ENCODE measurements around the gene DCDC2C. TPM values are rescaled to one million over a fixed set of nuclear protein-coding genes. Genes with fewer than 3 reads are reported as not detected.

DCDC2C gene
- total and polyA plus RNA-seq, 2 experiments from 2014 or later = 0.45 TPM; not detected in 1

- DNase-seq (ENCODE audit: low spot score) = peak; percentile 80
- Histone ChIP-seq H3K36me3 (ENCODE audit: insufficient read depth) (no peaks in the 10 kb centered on the region), H3K27me3 (ENCODE audit: insufficient read depth) (no peaks in the 10 kb centered on the region), H3K9me2 (ENCODE audit: insufficient read depth) (no peaks in the 10 kb centered on the region), H3K27ac (ENCODE audit: low read depth) (no peak overlapping the region), H3K4me1 (ENCODE audit: insufficient read depth) (no peaks in the 10 kb centered on the region; the same call in 1 of the 2 replicates), H3F3A (replicated peaks; ENCODE audit: low read depth) (no peaks in the 10 kb centered on the region), H3K79me2 (replicated peaks; ENCODE audit: insufficient read depth) (no peaks in the 10 kb centered on the region), H3K4me3 (no peak overlapping the region), H3K4me2 (no peak overlapping the region), H4K20me1 (replicated peaks; ENCODE audit: insufficient read depth) (no peaks in the 10 kb centered on the region), H2AFZ (peak overlapping the region; percentile 25; the same call in 1 of the 2 replicates)
- ATAC-seq = peak; percentile 55
- H3K27me3 Mint-ChIP-seq (ENCODE audit: insufficient read depth, low read depth, poor library complexity) = peaks cover 5% of the 10 kb centered on the region
- no peaks in the 10 kb centered on the region for H3K36me3 Mint-ChIP-seq (ENCODE audit: low read depth)
- H3K27ac Mint-ChIP-seq = no peak overlapping the region
- peaks cover 3% of the 10 kb centered on the region; the same call in 2 of the 3 replicates for H3K4me1 Mint-ChIP-seq
- H3K9me3 Mint-ChIP-seq = peaks cover 76% of the 10 kb centered on the region
- TF ChIP-seq ZNF331 (CRISPR knock-in tag; IDR thresholded peaks at IDR 0.05; ENCODE audit: low read depth) (no peak), CTCF (conservative IDR thresholded peaks at IDR 0.05; ENCODE audit: low read depth in 2 of 2) (peak; percentile 54 to 60)
- H3K4me3 Mint-ChIP-seq = peak overlapping the region; percentile 56
Measured at GRCh38 chr2:3728104-3729054, 25.0 kb downstream of the DCDC2C start.

GRCh38 chr2:3729055-3729448 is 25.7 kb downstream of the DCDC2C start:
- peaks cover 3% of the 10 kb centered on the region; the same call in 2 of the 3 replicates for H3K4me1 Mint-ChIP-seq
- H3K9me3 Mint-ChIP-seq = peaks cover 74% of the 10 kb centered on the region
- DNase-seq (ENCODE audit: low spot score) (no peak), ATAC-seq (no peak)
- Histone ChIP-seq H3K4me1 (ENCODE audit: insufficient read depth) (no peaks in the 10 kb centered on the region; the same call in 1 of the 2 replicates), H3K27me3 (ENCODE audit: insufficient read depth) (no peaks in the 10 kb centered on the region), H3K27ac (ENCODE audit: low read depth) (no peak overlapping the region), H3K79me2 (replicated peaks; ENCODE audit: insufficient read depth) (no peaks in the 10 kb centered on the region), H3K36me3 (ENCODE audit: insufficient read depth) (no peaks in the 10 kb centered on the region), H2AFZ (no peak overlapping the region), H4K20me1 (replicated peaks; ENCODE audit: insufficient read depth) (no peaks in the 10 kb centered on the region), H3F3A (replicated peaks; ENCODE audit: low read depth) (no peaks in the 10 kb centered on the region), H3K4me3 (no peak overlapping the region), H3K9me2 (ENCODE audit: insufficient read depth) (no peaks in the 10 kb centered on the region), H3K4me2 (no peak overlapping the region)
- no peaks in the 10 kb centered on the region for H3K36me3 Mint-ChIP-seq (ENCODE audit: low read depth)
- H3K27me3 Mint-ChIP-seq (ENCODE audit: insufficient read depth, low read depth, poor library complexity) = peaks cover 3% of the 10 kb centered on the region
- no peak overlapping the region for H3K27ac Mint-ChIP-seq
- no peak overlapping the region for H3K4me3 Mint-ChIP-seq
- TF ChIP-seq EZH2 (IDR thresholded peaks at IDR 0.05; ENCODE audit: low read depth, unreplicated experiment) (no peak), ETS1 (IDR thresholded peaks at IDR 0.05) (no peak), POLR2AphosphoS5 (IDR thresholded peaks at IDR 0.05; ENCODE audit: low read depth) (no peak), ZNF462 (CRISPR knock-in tag; IDR thresholded peaks at IDR 0.05) (no peak), JUNB (IDR thresholded peaks at IDR 0.05; ENCODE audit: unreplicated experiment) (no peak), CTCF (conservative IDR thresholded peaks at IDR 0.05; ENCODE audit: low read depth in 2 of 2) (no peak), STAT1 (IDR thresholded peaks at IDR 0.05; ENCODE audit: unreplicated experiment) (no peak)

Measured in GM23338 (cell line).